Esophagus (tissue), 2 donors: ENCODE data around the gene SEMA3D. TPM values are rescaled to one million over a fixed set of nuclear protein-coding genes. Genes with fewer than 3 reads are reported as not detected.

Experiments used
- H3K27ac ChIP-seq, 2 donors: one replicate each; pipeline ENCODE4 v1.5.1; 2013; ENCODE audit warnings: low read depth in 2 of 2, mild to moderate bottlenecking in 2 of 2, inconsistent platforms in 1 of 2, low read length in 1 of 2, moderate library complexity in 1 of 2
- H3K27me3 ChIP-seq, 2 donors: one replicate each; pipeline ENCODE4 v1.6.1; 2013; ENCODE audit warnings: low read length in 2 of 2, control low read depth in 1 of 2, mild to moderate bottlenecking in 1 of 2; ENCODE audit not compliant: insufficient read depth in 2 of 2, control insufficient read depth in 1 of 2
- H3K36me3 ChIP-seq, 2 donors: one replicate each; pipeline ENCODE4 v1.6.1; 2013; ENCODE audit warnings: low read length in 1 of 2; ENCODE audit not compliant: control insufficient read depth in 2 of 2, insufficient read depth in 2 of 2
- H3K4me1 ChIP-seq, 2 donors: one replicate each; pipeline ENCODE4 v1.6.1; 2013; ENCODE audit warnings: low read length in 1 of 2; ENCODE audit not compliant: control insufficient read depth in 2 of 2, insufficient read depth in 2 of 2
- H3K4me3 ChIP-seq, 2 donors: one replicate each; pipeline ENCODE4 v1.5.1; 2013; ENCODE audit warnings: low read length in 2 of 2, mild to moderate bottlenecking in 2 of 2, low read depth in 1 of 2, moderate library complexity in 1 of 2
- H3K9me3 ChIP-seq, 2 donors: one replicate each; pipeline ENCODE4 v1.6.1; 2013; ENCODE audit warnings: mild to moderate bottlenecking in 2 of 2, low read depth in 1 of 2, low read length in 1 of 2, moderate library complexity in 1 of 2; ENCODE audit not compliant: control insufficient read depth in 2 of 2, insufficient read depth in 1 of 2
- WGBS, 2 donors: extraction: QIAGEN DNeasy Blood & Tissue Kit; methylation state at CpG; one replicate each; pipeline ENCODE4 v1.1.7; 2013; 5-methylcytosine and 5-hydroxymethylcytosine counted together
- polyA plus RNA-seq, 2 donors: library from polyadenylated mRNA; stranded (reverse); fragments of 200-250 nt; gene quantifications; one replicate each; pipeline ENCODE4 v1.2.3, GENCODE V29; 2013
- donor health status: healthy with polysubstance abuse.
- donor health status: Bipolar disorder and iron deficiency.

SEMA3D gene
- polyA plus RNA-seq, 2 donors, result 0.04 to 0.08 TPM

DNA sequence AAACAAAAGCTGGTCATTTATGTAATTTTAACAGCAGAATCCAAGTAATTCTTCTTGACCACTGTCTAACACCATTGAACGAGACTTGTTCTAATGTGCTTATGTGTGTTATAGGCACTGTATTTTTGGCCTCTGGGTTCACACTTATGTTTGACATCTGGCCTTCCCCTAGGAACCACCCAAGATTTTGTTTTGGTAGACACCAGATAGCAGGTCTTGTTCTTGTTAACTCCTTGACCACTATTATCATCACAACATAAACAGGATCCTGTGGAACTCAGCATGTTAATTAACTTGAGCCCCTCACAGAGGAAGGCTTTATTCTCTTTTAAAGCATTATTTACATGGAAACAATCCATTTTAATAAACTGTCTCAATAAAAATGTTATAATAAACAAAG, 167.7 kb downstream of the SEMA3D start:
- Histone ChIP-seq H3K27me3 (no peaks in the 10 kb centered on the region), H3K4me1 (no peaks in the 10 kb centered on the region), H3K4me3 (no peak overlapping the region), H3K27ac (no peak overlapping the region), H3K9me3 (no peaks in the 10 kb centered on the region), H3K36me3 (no peaks in the 10 kb centered on the region)
- 92 to 95% methylated on average over 1 of the region's 1 CpG for WGBS, 2 donors

DNA sequence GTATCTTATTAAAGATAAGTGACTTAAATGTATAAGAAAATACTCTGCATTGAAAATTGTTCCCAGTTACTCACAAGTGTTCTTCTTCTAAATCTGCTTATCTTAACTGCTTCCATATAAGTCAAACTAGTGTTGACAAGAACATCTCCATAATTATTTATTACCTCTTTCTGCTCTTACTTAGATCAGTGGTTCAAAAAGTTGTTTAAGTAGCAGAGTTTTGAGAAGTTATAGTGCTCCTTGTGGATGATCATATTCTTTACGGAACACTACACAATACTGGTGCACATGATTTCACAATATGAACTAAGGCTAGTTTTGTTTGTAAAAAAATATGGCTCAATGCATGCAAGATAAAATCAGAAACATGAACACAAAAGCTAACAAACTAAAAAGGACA, 168.4 kb downstream of the SEMA3D start:
- Histone ChIP-seq H3K36me3 (no peaks in the 10 kb centered on the region), H3K4me1 (no peaks in the 10 kb centered on the region), H3K4me3 (no peak overlapping the region), H3K27ac (no peak overlapping the region), H3K27me3 (no peaks in the 10 kb centered on the region), H3K9me3 (no peaks in the 10 kb centered on the region)
- 84 to 95% methylated on average over 1 of the region's 1 CpG for WGBS, 2 donors

DNA sequence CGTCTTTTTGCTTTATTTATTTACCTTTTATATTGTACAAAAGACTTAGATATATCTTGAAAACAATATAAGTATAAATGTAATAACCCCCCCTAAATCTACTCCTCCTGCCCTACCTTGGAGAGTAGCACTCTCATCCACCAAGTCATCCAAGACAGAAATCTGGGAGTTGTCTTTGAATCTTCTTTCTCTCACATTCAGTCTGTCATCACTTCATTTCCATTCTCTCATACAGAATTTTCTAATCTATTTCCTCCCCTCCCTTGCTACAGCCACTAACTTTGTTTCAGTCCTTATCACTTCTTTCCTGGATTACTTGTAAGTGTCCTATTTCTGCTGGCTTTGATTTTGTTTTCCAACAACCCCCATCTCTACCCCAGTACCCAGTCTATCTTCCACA, 170.6 kb downstream of the SEMA3D start:
- no peaks in the 10 kb centered on the region for H3K9me3 ChIP-seq
- 91% methylated on average over 1 of the region's 1 CpG for WGBS, 2 donors
- no peak overlapping the region for H3K4me3 ChIP-seq
- H3K4me1 ChIP-seq, result no peaks in the 10 kb centered on the region
- H3K27me3 ChIP-seq, result no peaks in the 10 kb centered on the region
- H3K36me3 ChIP-seq, result no peaks in the 10 kb centered on the region
- H3K27ac ChIP-seq, result no peak overlapping the region

- whole genome bisulfite sequencing, 2 donors, result 90 to 93% methylated on average over 7 of the region's 7 CpGs
- Histone ChIP-seq H3K27me3 (no peaks in the 10 kb centered on the region), H3K27ac (no peak overlapping the region), H3K4me1 (no peaks in the 10 kb centered on the region), H3K4me3 (no peak overlapping the region), H3K9me3 (no peaks in the 10 kb centered on the region), H3K36me3 (no peaks in the 10 kb centered on the region)
These were observed 171.8 kb downstream of the SEMA3D start for GRCh38 chr7:85014936-85015660.

DNA sequence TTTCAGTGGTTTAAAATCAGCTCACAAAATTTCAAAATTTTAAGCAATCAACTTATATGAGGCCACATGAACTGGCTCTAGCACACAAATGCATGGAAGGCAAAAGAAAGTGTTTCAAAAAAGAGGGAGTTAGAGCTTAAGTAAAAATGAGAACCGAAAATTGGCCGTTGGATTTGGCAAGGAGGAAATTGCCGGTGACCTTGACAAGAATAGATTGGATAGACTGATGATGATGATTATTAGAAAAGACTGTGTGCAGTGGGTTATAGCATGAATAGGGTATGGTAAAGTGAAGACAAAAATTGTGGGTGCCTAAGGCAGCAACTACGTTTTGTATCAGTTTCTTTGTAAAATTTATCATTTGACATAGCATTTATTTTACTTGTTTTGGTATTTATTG, 175.7 kb downstream of the SEMA3D start:
- no peaks in the 10 kb centered on the region for H3K36me3 ChIP-seq
- H3K27me3 ChIP-seq, result no peaks in the 10 kb centered on the region
- WGBS, 2 donors, result 86 to 87% methylated on average over 4 of the region's 4 CpGs
- no peak overlapping the region for H3K4me3 ChIP-seq
- no peaks in the 10 kb centered on the region for H3K4me1 ChIP-seq
- no peak overlapping the region for H3K27ac ChIP-seq
- no peaks in the 10 kb centered on the region for H3K9me3 ChIP-seq

- no peak overlapping the region for H3K4me3 ChIP-seq
- H3K9me3 ChIP-seq, result no peaks in the 10 kb centered on the region
- H3K27ac ChIP-seq, result no peak overlapping the region
- no peaks in the 10 kb centered on the region for H3K36me3 ChIP-seq
- no peaks in the 10 kb centered on the region for H3K4me1 ChIP-seq
- no peaks in the 10 kb centered on the region for H3K27me3 ChIP-seq
These were observed 176.6 kb downstream of the SEMA3D start for GRCh38 chr7:85010306-85010705.

- H3K27ac ChIP-seq, result no peak overlapping the region
- H3K4me3 ChIP-seq, result no peak overlapping the region
- H3K36me3 ChIP-seq, result no peaks in the 10 kb centered on the region
- no peaks in the 10 kb centered on the region for H3K9me3 ChIP-seq
- H3K4me1 ChIP-seq, result no peaks in the 10 kb centered on the region
- no peaks in the 10 kb centered on the region for H3K27me3 ChIP-seq
- WGBS, 2 donors, result 75 to 87% methylated on average over 1 of the region's 1 CpG
These were observed 180.1 kb downstream of the SEMA3D start for GRCh38 chr7:85006754-85007153.

- H3K36me3 ChIP-seq, result no peaks in the 10 kb centered on the region
- H3K27me3 ChIP-seq, result no peaks in the 10 kb centered on the region
- H3K27ac ChIP-seq, result no peak overlapping the region
- WGBS, 2 donors, result 73 to 74% methylated on average over 2 of the region's 2 CpGs
- H3K4me1 ChIP-seq, result no peaks in the 10 kb centered on the region
- H3K4me3 ChIP-seq, result no peak overlapping the region
- H3K9me3 ChIP-seq, result no peaks in the 10 kb centered on the region
These were observed 182.5 kb downstream of the SEMA3D start for GRCh38 chr7:85004402-85004801.

DNA sequence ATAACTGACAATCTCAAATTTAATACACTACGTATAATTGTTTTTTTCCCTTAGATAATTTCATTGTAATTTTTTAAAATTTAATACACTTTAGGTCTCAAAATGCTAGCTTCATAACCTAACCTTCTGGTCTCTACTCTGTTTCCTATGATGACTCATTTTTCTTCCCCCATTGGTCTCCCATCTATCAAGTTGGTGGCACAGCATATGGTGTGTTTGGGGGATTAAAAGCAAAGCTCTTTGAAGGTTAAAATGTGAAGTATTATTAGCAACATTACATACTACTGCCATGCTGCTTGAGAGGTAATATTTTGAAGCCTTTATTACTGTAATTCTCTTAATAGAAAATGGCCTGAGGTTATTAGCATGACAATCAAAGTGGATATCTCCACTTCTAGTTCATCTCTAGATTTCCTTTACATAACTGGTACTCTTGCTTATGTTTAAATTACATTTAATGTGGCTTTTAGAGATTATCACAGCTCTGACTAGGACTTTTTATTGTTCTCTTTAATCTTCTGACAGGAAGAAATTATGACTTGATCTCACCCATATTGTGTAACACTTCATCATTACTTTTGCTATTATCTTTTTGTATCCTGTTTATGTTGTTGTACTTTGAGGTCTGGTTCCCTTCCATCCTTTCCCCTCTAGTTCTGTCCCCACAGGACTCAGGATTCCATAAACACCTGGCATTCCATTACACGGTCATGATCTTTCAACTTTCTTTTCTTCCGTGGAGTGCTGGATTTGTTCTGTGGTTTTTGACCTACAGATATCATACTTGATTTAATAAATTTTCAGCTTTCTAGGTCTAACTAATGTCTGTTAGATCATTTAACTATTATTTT, 185.1 kb downstream of the SEMA3D start:
- H3K4me1 ChIP-seq, result no peaks in the 10 kb centered on the region
- H3K27ac ChIP-seq, result no peak overlapping the region
- no peaks in the 10 kb centered on the region for H3K27me3 ChIP-seq
- no peaks in the 10 kb centered on the region for H3K9me3 ChIP-seq
- no peak overlapping the region for H3K4me3 ChIP-seq
- 83% methylated on average over 3 of the region's 3 CpGs for WGBS, 2 donors
- no peaks in the 10 kb centered on the region for H3K36me3 ChIP-seq
